Neural progenitor cell (in vitro differentiated cells): ENCODE measurements around the gene RNF144A.

Experiments used
- EZH2 ChIP-seq: fragments of 200-600 bp; sonication (generic); IDR thresholded peaks from 2 replicates; pipeline ENCODE4 v1.6.1; 2017; ENCODE audit warnings: antibody characterized with exemption, mild to moderate bottlenecking, moderate library complexity
- TF ChIP-seq, protein P1 (sequence below): fragments of 200-600 bp; sonication (generic); IDR thresholded peaks from 2 replicates; pipeline ENCODE4 v1.5.1; 2017; ENCODE audit warnings: antibody characterized with exemption, mild to moderate bottlenecking

DNA sequence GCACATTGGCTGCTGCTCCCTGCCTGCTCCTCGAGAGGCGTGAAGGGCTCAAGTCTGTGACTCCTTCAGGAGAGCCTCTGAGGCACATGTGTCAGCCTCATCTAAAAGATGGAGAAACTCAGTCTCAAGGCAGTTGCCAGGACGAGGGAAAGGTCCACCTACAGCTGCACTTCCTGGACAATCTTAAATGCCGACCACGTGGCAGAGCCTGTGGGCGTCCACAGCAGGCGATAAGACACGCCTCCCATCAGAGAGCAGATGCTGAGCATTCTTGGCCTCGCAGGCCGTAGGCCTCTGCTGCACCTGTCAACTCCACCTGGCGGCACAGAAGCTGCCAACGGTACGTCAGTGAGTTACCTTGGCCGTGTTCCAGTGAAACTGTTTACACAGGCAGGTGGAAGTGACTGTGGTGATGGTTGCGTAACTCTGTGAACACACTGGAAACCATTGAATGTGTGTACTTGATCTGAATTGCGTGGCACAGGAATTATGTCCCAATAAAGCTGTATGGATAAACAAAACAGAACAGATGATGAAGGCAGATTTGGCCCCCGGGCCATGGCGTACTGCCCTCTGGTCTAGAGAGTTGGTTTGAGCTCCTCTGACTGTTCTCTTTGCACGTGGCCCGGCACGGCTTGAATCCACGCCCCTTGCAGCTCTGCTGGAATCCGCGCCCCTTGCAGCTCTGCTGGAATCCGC, 114.5 kb downstream of the RNF144A start:
- TF ChIP-seq, protein P1, sequence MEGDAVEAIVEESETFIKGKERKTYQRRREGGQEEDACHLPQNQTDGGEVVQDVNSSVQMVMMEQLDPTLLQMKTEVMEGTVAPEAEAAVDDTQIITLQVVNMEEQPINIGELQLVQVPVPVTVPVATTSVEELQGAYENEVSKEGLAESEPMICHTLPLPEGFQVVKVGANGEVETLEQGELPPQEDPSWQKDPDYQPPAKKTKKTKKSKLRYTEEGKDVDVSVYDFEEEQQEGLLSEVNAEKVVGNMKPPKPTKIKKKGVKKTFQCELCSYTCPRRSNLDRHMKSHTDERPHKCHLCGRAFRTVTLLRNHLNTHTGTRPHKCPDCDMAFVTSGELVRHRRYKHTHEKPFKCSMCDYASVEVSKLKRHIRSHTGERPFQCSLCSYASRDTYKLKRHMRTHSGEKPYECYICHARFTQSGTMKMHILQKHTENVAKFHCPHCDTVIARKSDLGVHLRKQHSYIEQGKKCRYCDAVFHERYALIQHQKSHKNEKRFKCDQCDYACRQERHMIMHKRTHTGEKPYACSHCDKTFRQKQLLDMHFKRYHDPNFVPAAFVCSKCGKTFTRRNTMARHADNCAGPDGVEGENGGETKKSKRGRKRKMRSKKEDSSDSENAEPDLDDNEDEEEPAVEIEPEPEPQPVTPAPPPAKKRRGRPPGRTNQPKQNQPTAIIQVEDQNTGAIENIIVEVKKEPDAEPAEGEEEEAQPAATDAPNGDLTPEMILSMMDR: no peak
- no peak for TF ChIP-seq EZH2
